ENCODE measurements around the gene PLXNB2.

The PLXNB2 gene

GRCh38 chr22:50298937-50299784, 8.3 kb downstream of the PLXNB2 start:
- DNase-seq (ENCODE audit: low read depth) = no peak

GRCh38 chr22:50298266-50298637, 9.2 kb downstream of the PLXNB2 start:
- no peak for DNase-seq (ENCODE audit: low read depth)

- DNase-seq (ENCODE audit: low read depth) = no peak
These were observed 9.8 kb downstream of the PLXNB2 start for GRCh38 chr22:50297510-50298265.

- no peak for DNase-seq (ENCODE audit: low read depth)
These were observed 10.6 kb downstream of the PLXNB2 start for GRCh38 chr22:50296658-50297490.

- DNase-seq (ENCODE audit: low read depth) = no peak
These were observed 13.2 kb downstream of the PLXNB2 start for GRCh38 chr22:50294319-50294656.

GRCh38 chr22:50293441-50294318, 13.8 kb downstream of the PLXNB2 start:
- DNase-seq (ENCODE audit: low read depth) = no peak

GRCh38 chr22:50292643-50293440, 14.6 kb downstream of the PLXNB2 start:
- no peak for DNase-seq (ENCODE audit: low read depth)

- DNase-seq (ENCODE audit: low read depth) = no peak
These were observed 17.4 kb downstream of the PLXNB2 start for GRCh38 chr22:50289942-50290630.

- no peak for DNase-seq (ENCODE audit: low read depth)
These were observed 18.1 kb downstream of the PLXNB2 start for GRCh38 chr22:50289151-50289941.

GRCh38 chr22:50287731-50288130, 19.7 kb downstream of the PLXNB2 start:
- no peak for DNase-seq (ENCODE audit: low read depth)

GRCh38 chr22:50286701-50287318, 20.6 kb downstream of the PLXNB2 start:
- no peak for DNase-seq (ENCODE audit: low read depth)

- DNase-seq (ENCODE audit: low read depth) = no peak
These were observed 21.2 kb downstream of the PLXNB2 start for GRCh38 chr22:50286275-50286674.

GRCh38 chr22:50285568-50286229, 21.7 kb downstream of the PLXNB2 start:
- DNase-seq (ENCODE audit: low read depth) = no peak

- DNase-seq (ENCODE audit: low read depth) = no peak
These were observed 23.0 kb downstream of the PLXNB2 start for GRCh38 chr22:50284479-50284878.

GRCh38 chr22:50283821-50284220, 23.6 kb downstream of the PLXNB2 start:
- no peak for DNase-seq (ENCODE audit: low read depth)

- no peak for DNase-seq (ENCODE audit: low read depth)
These were observed 24.9 kb downstream of the PLXNB2 start for GRCh38 chr22:50282361-50283155.

GRCh38 chr22:50281957-50282356, 25.5 kb downstream of the PLXNB2 start:
- DNase-seq (ENCODE audit: low read depth) = no peak
